GM19324 (cell line): ENCODE results near the gene DVL3.

Experiments used
- ATAC-seq: cut with Tn5 transposase; IDR thresholded peaks from one replicate; pipeline ENCODE4 v1.9.1; 2021; ENCODE audit warnings: mild to moderate bottlenecking, moderate library complexity; ENCODE audit not compliant: unreplicated experiment, low FRiP score

The DVL3 gene

DNA sequence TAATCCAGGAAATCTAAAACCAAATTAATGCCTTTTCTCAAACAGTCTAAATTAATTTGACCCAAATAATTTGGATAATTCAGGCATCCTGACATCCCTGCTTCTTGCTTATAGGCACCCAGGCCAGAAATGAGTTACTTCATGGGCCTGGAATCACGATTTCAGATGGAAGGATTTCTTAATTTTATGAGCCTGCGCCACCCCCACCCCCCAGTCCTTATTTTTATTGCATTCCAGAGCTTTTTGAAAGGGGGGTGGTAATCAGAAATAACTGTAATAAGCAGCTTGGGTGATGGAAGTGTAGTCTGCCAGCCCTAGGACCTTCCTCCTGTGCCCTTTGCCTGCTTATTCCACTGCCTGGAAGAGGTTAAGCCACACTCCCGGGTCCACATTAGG, 20.8 kb downstream of the DVL3 start:
- ATAC-seq = no peak

DNA sequence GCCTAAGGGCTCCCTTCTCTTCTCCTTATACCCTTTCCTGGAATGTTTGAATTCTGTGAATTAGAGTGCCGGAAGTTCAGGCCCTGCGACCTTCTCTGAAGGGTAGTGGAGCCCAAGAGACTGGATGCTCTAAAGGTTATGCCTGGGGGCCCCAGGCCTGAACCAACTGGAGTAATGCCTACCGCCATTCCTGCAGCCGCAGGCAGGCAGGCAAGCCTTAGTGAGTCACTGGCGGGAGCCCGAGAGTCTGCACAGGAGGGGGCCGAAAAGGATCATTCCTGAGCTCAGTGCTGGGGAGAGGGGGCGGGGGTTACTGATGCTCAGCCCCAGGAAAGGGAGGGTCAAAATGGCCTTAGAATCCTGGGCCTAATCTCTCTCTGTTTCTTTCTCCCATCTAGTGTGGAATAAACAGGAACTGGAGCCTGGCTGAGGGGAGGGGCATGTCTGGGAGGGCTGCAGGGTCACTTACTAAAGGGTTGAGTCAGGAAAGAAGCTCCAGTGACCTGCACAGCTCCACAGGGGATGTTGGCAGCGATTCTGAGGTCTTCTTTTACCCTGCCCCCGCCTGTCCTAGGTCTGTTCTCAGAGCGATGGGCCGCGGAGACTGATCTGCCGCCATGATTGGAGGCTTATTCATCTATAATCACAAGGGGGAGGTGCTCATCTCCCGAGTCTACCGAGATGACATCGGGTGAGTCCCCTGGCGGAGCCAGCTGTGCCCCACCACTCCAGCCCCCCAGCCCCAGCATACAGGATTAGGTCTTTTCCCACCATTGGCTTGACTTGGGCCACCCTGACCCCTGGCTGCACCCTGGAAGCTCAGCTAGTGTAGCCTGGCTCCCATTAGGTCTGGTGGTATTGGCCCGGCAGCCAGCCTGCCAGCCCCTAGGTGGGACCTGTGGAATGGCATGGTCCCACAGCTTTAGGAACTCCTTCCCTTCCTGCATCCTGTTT, 21.5 kb downstream of the DVL3 start:
- ATAC-seq = no peak

DNA sequence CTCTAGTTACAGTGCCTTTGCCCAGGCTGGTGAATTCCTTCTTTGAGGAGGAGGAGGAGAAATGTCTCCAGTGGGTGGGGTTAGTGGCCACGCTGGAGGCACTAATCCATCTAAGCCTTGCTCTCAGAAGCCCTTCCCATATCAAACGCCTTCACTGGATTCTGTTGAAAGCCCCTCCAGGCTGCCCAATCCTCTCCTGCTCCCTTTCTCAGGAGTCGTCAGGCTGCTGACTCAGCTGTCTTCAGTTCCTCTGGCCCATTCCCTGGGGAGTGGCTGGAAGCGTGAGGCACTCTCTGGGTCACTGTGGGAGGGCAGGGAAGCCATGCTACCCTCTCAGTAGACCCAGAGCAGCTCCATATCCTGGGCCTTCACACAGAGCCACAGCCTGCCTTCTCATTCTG, 22.2 kb downstream of the DVL3 start:
- no peak for ATAC-seq

DNA sequence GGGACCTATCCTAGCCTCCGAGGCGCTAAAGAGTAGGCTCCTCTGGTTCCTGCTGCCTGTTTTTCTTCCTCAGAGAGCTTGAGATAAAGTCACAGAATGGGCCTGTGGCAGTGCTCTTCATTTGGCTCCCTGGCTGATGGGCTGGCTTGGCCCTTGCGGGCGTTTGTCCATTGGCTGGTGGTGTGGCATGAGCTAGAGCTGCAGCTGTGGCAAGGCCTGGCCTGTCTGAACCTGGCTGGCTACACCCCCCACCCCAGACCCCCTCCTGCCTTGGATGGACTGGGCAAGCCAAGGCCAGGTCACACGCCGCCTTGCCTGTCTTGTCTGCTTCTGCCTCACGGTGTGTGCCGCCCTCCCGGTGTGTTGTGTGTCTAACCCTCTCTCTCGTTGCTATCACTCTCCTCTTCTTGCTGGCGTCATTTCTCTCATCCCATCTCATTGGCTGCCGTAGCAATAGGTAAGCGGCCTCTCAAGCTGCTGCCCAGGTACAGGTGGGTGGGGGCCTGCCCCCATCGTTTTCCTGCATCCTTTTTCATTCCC, 22.7 kb downstream of the DVL3 start:
- ATAC-seq = no peak

DNA sequence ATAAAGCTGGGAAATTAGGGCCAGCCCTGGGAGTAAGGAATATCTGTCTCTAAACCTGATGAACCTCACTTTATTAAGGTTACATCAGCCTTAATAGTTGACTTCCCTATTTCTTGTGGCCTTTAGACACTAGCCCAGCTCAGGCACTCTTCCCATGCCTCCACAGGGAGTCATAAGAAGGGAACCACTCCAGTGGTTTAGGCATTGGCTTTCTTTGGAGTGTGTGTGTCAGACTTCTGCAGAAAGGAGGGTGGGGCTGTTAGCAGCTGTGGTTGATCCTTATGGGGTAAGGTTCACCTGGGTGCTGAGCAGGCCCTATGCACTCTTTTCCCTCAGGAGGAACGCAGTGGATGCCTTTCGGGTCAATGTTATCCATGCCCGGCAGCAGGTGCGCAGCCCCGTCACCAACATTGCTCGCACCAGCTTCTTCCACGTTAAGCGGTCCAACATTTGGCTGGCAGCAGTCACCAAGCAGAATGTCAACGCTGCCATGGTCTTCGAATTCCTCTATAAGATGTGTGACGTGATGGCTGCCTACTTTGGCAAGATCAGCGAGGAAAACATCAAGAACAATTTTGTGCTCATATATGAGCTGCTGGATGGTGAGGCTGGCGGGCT, 23.5 kb downstream of the DVL3 start:
- no peak for ATAC-seq

DNA sequence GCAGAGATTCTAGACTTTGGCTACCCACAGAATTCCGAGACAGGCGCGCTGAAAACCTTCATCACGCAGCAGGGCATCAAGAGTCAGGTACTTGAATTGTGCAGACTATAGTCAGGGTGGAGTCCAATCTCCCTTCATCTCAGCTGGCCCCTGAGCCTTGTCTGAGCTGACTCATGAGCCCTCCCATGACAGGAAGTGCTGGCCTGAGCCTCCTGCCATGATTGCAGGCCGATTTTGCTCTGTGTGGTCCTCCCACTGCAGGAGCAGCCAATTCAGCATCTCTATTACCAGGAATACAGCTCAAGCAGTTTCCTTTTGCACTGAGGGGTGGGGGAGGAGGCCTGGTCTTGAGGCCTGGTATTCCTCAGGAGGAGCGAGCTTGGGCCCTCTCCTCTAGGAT, 25.0 kb downstream of the DVL3 start:
- no peak for ATAC-seq

DNA sequence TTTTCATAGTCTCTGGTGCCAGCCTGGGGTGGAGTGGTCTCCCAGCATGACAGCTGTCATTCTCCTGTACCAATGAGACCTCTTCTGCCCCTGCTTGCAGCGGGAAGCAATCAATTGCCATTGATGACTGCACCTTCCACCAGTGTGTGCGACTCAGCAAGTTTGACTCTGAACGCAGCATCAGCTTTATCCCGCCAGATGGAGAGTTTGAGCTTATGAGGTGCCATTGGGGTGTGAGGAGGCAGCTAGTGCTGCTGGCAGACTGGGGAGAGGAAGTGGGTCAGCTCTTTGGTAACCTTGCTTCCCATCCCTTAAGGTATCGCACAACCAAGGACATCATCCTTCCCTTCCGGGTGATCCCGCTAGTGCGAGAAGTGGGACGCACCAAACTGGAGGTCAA, 26.4 kb downstream of the DVL3 start:
- ATAC-seq = no peak

DNA sequence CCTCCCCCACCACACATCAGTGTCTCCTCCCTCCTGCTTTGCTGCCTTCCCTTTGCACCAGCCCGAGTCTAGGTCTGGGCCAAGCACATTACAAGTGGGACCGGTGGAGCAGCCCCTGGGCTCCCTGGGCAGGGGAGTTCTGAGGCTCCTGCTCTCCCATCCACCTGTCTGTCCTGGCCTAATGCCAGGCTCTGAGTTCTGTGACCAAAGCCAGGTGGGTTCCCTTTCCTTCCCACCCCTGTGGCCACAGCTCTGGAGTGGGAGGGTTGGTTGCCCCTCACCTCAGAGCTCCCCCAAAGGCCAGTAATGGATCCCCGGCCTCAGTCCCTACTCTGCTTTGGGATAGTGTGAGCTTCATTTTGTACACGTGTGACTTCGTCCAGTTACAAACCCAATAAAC, 28.5 kb downstream of the DVL3 start:
- no peak for ATAC-seq

DNA sequence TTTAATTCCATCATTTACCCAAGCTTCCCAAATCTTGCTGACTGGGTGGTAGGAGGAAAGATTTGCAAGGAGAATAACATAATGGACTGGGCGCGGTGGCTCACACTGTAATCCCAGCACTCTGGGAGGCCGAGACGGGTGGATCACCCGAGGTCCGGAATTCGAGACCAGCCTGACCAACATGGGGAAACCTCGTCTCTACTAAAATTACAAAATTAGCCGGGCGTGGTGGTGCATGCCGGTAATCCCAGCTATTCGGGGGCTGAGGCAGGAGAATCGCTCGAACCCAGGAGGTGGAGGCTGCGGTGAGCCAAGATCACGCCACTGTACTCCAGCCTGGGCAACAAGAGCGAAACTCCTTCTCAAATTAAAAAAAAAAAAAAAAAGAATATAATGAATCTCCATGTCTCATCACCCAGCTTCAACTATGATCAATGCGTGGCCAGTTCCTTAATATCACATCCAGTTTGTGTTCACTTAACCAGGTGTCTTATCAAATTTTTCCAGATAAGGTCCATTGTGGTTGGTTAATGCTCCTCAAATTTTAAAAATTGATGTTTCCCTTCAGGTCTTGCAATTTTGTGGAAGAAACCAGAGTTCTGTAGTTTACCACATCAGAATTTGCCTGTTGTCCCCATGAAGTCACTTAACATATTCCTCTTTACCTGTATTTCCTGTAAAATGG, 29.5 kb downstream of the DVL3 start:
- ATAC-seq = no peak

DNA sequence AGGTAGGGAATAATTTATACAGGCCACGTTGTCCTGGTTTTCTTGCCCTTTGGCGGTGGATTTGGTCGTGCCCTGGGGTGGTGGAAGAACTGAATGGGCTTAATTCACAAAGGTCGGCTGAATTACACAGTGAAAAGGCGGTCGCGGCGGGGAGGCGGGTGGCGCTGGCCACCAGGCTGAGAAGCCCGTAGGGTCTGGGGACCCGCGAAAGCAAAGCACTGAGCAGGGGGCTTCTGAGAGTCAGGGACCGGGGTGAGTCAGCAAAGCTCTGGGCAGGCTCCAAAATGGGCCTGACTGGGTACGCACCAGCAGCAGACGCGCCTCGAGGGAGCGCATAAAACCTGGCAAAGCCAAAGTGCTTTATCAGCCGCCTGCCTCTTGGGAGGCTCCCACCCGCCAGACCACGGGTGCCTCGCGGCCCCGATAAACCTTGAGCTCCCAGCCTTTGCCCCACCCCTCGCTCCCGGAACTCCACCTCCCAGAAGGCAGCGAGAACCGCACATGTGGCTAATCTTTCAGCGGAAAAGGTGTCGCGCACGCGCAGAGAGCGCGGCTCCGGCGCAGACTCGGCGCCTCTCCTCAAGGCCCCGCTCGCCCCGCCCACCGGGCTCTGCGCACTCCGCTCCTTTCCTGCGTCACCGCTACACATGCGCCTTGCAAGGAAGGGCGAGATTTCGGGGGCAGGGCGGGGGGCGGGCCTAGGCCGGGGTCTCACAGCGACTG, 30.4 kb downstream of the DVL3 start:
- ATAC-seq = peak; percentile 94

DNA sequence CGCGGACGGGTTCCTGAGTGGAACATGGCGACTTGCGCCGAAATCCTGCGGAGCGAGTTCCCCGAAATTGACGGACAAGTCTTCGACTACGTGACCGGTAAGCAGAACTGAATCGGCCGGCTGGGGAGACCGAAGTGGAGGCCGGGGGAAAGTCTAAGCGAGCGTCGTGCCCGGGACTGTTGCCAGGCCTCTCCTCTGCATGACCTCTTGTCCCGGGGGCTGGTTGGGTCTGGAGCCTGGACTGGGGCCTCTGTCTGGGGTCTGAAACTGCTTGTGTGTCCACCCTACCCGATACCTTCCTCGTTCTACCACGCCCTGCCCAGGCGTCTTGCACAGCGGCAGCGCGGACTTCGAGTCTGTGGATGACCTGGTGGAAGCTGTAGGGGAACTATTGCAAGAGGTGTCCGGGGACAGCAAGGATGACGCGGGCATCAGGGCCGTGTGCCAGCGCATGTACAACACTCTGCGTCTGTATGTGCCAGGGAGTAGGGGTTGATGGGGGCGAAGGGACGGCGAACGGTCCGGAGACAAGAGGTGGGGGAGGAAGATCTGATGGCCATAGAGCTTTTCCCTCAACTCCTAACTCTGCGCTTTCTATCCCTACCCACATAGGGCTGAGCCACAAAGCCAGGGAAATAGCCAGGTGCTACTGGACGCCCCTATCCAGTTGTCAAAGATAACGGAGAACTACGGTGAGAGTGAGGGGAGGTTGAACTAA, 31.2 kb downstream of the DVL3 start, which contains the start of gene ABCF3:
Gene ABCF3, plus strand, starts transcription at position 16 of the 718 bp plus-strand sequence. Its CDS starts 9 bp downstream, at position 25.
- peak; percentile 23 for ATAC-seq

DNA sequence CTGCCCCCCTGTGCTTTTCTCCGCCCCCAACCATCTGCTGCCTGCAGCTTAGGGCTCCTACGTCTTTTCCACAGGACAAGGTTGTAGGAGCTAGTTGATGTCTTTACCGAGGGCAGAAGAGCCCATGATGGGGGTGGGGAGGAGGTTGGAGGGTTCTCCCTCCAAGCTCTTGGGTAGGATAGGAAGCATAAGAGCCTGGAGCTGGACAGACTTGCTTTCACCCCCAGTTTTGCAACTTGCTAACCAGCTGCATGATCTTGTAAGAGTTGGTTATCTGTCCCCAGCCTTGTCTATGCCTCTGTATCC, 31.7 kb downstream of the DVL3 start:
- no peak for ATAC-seq

DNA sequence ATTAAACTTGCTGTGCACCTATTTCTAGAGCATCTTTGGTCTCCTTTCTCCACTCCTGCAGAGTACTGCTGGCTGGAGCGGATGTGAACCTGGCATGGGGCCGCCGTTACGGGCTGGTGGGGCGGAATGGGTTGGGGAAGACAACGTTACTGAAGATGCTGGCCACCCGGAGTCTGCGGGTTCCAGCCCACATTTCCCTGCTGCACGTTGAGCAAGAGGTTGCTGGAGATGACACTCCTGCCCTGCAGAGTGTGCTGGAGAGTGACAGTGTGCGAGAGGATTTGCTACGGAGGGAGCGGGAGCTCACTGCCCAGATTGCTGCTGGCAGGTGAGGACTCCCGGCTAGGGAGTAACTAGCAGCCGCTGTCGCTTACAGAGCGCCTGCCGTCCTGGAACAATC, 32.9 kb downstream of the DVL3 start:
- no peak for ATAC-seq

DNA sequence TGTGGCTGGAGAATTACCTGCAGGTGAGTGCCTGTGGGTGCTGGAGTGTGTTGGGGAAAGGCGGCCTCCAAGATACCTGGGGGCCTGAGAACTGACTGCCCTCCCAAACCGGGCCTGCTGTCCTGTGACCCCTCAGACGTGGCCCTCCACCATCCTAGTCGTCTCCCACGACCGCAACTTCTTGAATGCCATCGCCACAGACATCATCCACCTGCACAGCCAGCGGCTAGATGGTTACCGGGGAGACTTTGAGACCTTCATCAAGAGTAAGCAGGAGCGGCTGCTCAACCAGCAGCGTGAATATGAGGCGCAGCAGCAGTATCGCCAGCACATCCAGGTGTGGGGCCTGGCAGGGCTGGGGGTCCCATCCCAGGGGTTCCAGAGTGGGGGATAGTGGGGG, 34.2 kb downstream of the DVL3 start:
- ATAC-seq = no peak

DNA sequence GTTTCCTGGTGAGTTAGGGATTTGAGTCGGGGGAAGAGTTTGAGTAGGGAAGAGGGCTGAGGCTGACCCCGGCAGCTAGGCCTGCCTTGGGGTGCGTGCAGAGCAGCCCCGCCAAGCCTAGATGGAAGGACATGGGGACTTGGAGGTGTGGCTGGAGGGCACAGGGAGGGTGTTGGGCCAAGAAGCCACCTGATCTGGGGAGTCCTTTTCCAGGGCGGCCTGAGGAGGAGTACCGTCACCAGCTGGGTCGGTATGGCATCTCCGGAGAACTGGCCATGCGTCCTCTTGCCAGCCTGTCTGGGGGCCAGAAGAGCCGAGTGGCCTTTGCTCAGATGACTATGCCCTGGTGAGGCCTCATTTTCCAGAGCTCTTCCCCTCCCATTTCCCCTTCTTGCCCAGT, 37.7 kb downstream of the DVL3 start:
- ATAC-seq = no peak

DNA sequence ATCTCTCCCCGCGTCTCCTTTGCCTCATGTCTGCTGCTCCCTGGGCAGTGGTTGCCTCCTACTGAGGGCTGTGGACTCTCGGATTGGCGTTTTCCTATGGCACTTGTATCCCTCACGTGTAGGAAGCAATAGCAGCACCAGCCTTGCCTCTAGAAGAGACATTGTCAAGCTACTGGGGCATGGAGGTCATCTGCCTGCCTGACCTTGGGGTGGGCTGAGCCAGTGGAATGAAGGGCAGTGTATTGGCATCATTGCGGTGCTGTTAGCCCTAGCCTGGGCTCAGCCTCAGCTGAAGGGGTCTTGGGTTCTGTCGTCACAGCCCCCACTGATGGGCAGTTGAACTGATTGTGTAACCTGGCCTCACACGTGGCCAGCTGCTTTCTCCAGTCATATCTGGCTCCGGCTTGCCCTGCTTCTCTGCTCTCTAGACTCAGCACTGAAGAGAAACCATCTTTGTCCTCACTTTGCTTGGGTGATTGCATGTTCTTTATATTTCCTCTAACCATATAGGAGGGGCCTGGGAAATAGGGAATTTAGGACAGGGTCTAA, 38.9 kb downstream of the DVL3 start:
- no peak for ATAC-seq

DNA sequence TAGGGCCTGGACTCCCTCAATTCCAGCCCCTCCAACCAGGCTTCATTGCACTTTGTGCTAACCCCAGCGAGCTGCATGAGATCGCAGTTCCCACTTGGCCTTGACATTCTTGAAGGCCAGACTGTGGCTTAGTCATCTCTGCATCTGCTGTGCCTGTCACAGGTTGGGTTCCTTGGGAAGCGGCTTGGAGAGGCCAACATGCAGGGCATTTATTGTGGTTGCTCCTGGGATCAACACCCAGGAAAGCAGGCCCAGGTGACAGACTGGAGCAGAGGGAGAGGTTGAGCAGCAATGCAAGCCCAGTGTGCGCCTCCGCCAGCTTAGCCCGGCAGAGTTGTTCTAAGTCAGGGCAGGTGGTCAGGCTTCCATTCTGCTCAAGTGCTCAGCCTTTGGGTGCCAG, 41.4 kb downstream of the DVL3 start:
- no peak for ATAC-seq

DNA sequence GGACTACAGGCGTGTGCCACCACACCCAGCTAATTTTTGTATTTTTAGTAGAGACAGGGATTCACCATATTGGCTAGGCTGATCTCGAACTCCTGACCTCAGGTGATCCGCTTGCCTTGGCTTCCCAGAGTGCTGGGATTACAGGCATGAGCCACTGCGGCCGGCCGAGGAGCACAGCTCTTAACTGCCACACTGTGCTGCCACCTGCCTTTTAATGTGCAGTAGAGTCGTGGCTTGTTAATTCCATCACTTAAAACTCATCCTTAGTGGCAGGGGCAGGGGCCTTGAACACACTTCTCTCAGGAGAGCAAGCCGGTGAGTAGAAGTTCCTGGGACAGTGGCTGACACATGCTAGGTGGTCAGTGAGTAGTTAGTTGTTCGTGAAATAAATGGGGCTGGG, 43.3 kb downstream of the DVL3 start:
- ATAC-seq = no peak

DNA sequence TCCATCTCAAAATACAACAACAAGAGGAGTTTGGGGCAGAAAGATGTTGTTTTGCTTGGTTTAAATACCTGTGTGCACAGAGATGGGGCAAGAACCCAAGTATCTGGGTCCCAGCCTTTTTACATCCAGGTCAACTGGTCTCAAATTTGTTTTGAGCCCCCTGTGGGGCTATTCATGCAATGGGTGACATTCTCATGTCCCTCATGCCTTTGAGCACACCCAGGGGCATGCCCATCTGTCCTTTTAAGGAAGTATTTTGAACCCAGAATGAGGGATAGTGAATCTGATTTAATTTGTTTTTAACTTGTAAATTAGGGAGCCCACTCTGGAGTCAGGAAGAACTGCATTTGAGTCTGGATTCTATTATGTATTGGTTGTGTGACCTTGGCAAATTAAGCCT, 45.6 kb downstream of the DVL3 start:
- no peak for ATAC-seq

DNA sequence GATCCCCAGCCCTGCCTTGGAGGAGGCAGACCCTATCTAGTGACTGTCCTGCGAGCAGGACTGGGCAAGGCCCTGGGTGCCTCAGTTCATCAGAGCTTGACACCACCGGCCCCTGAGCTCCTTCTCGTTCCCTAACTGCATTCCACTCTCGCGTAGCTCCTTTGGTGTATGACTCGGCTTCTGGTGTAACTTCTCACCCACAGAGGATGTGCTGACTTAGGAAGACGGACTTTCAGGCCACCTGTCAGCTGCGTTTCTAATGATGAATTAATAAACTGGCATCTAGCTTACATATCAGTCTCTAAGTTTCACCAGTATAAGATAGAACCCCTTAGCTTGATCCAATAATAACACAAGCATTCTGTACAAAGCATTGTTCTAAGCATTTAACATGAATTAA, 48.3 kb downstream of the DVL3 start:
- no peak for ATAC-seq
